GM12874 (cell line): ENCODE measurements around the gene KCNAB1.

Source experiments
- TF ChIP-seq, protein P1 (sequence below): IDR thresholded peaks from 2 replicates; pipeline ENCODE4 v1.5.1; 2011; ENCODE audit warnings: low read depth, mild to moderate bottlenecking, control low read depth, low read length, moderate library complexity; ENCODE audit not compliant: insufficient read depth

The KCNAB1 gene

GRCh38 chr3:156132313-156132712, 11.9 kb downstream of the KCNAB1 start:
- TF ChIP-seq, protein P1, sequence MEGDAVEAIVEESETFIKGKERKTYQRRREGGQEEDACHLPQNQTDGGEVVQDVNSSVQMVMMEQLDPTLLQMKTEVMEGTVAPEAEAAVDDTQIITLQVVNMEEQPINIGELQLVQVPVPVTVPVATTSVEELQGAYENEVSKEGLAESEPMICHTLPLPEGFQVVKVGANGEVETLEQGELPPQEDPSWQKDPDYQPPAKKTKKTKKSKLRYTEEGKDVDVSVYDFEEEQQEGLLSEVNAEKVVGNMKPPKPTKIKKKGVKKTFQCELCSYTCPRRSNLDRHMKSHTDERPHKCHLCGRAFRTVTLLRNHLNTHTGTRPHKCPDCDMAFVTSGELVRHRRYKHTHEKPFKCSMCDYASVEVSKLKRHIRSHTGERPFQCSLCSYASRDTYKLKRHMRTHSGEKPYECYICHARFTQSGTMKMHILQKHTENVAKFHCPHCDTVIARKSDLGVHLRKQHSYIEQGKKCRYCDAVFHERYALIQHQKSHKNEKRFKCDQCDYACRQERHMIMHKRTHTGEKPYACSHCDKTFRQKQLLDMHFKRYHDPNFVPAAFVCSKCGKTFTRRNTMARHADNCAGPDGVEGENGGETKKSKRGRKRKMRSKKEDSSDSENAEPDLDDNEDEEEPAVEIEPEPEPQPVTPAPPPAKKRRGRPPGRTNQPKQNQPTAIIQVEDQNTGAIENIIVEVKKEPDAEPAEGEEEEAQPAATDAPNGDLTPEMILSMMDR, result no peak

- TF ChIP-seq, protein P1, result no peak
These were observed 12.7 kb downstream of the KCNAB1 start for GRCh38 chr3:156133076-156133475.

DNA sequence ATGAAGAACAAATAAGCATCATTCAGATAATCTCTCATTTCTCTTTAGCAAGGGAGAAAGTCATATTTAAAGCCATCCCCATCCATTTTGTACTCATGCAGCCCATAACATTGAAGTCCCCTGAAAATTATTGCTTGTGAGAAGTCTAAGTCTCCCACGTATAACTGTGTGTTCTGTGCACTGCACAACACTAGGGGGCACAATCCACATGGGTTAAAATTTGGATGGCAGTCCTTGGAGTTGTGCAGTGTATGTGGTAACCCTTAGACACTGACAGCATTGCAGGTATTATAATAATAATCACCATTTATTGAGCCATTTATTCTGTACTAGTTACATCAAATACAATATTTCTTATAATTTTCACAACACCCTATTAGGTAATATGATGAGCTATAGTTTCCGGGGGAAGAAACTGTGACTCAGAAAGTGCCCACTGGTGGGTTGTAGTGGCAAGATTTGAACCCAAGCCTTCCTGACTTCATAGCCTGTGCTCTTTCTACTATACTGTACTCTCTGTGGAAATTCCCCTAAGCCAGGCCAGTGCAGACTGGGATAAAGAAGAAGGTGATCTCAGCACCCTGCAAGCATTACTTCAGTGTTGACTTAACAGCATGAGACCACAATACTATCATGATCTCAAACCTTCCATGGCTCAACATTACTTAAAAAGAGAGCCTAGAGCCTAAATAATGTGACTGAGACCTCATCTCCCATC, 15.7 kb downstream of the KCNAB1 start:
- TF ChIP-seq, protein P1, result peak; percentile 17; the same call in 1 of the 2 replicates

- TF ChIP-seq, protein P1, result 0 out of 2 replicates have a peak, but pooled peaks have one; percentile 3
These were observed 17.0 kb downstream of the KCNAB1 start for GRCh38 chr3:156137397-156137796.

- TF ChIP-seq, protein P1, result no peak
These were observed 19.7 kb downstream of the KCNAB1 start for GRCh38 chr3:156140001-156140595.

GRCh38 chr3:156142702-156143101, 22.3 kb downstream of the KCNAB1 start:
- TF ChIP-seq, protein P1, result no peak

GRCh38 chr3:156143136-156143535, 22.8 kb downstream of the KCNAB1 start:
- TF ChIP-seq, protein P1, result no peak
